GM19467 (cell line): ENCODE measurements around the gene PRKG1.
"Not testable (repeated sequence)": the region's sequence is repeated elsewhere in the genome, so short reads cannot be mapped to it uniquely, and the experiment has no call there.

Experiments used
- ATAC-seq: cut with Tn5 transposase; IDR thresholded peaks from one replicate; pipeline ENCODE4 v1.9.1; 2021; ENCODE audit warnings: mild to moderate bottlenecking, moderate library complexity; ENCODE audit not compliant: unreplicated experiment

PRKG1 gene

GRCh38 chr10:51168086-51168815 lies 94.0 kb downstream of the PRKG1 start:
- no peak for ATAC-seq

- ATAC-seq: no peak
Observed at GRCh38 chr10:51169111-51169510, 94.8 kb downstream of the PRKG1 start.

GRCh38 chr10:51170518-51171245 lies 96.4 kb downstream of the PRKG1 start:
- no peak for ATAC-seq

- ATAC-seq: no peak
Observed at GRCh38 chr10:51171946-51172345, 97.7 kb downstream of the PRKG1 start.

GRCh38 chr10:51176976-51177695 lies 102.8 kb downstream of the PRKG1 start:
- ATAC-seq: no peak

- no peak for ATAC-seq
Observed at GRCh38 chr10:51178634-51179033, 104.3 kb downstream of the PRKG1 start.

- ATAC-seq: no peak
Observed at GRCh38 chr10:51180141-51180540, 105.9 kb downstream of the PRKG1 start.

- ATAC-seq: no peak
Observed at GRCh38 chr10:51183783-51184182, 109.5 kb downstream of the PRKG1 start.

GRCh38 chr10:51186361-51186760 lies 112.1 kb downstream of the PRKG1 start:
- ATAC-seq: no peak

GRCh38 chr10:51188008-51188407 lies 113.7 kb downstream of the PRKG1 start:
- ATAC-seq: no peak

- ATAC-seq: no peak
Observed at GRCh38 chr10:51188866-51189265, 114.6 kb downstream of the PRKG1 start.

GRCh38 chr10:51196508-51197175 lies 122.4 kb downstream of the PRKG1 start:
- ATAC-seq: no peak

GRCh38 chr10:51198170-51198569 lies 123.9 kb downstream of the PRKG1 start:
- ATAC-seq: no peak

- no peak for ATAC-seq
Observed at GRCh38 chr10:51201947-51202346, 127.7 kb downstream of the PRKG1 start.

- no peak for ATAC-seq
Observed at GRCh38 chr10:51203359-51203758, 129.1 kb downstream of the PRKG1 start.

GRCh38 chr10:51204066-51204465 lies 129.8 kb downstream of the PRKG1 start:
- ATAC-seq: no peak

GRCh38 chr10:51204701-51205100 lies 130.4 kb downstream of the PRKG1 start:
- ATAC-seq: no peak

- ATAC-seq: no peak
Observed at GRCh38 chr10:51206500-51206899, 132.2 kb downstream of the PRKG1 start.

GRCh38 chr10:51212937-51213336 lies 138.7 kb downstream of the PRKG1 start:
- ATAC-seq: not testable (repeated sequence)

- no peak for ATAC-seq
Observed at GRCh38 chr10:51214207-51215196, 140.2 kb downstream of the PRKG1 start.
